Spleen (tissue), 11 donors: ENCODE data around the gene FRMD1. TPM values are rescaled to one million over a fixed set of nuclear protein-coding genes. Genes with fewer than 3 reads are reported as not detected.

ENCODE experiments used
- DNase-seq: peaks from one replicate; pipeline ENCODE4 v3.0.0-alpha.2; 2020
- H3K27ac ChIP-seq, 8 donors: fragments of 200-600 bp; sonication (generic) in 7 of 8; 1 replicate in 4 of 8; 2 replicates in 4 of 8; pipeline versions ENCODE4 v1.5.0 to v1.8.0; 2016 to 2021; ENCODE audit warnings: inconsistent platforms in 4 of 8, mild to moderate bottlenecking in 4 of 8, moderate library complexity in 1 of 8
- H3K27me3 ChIP-seq, 7 donors: fragments of 200-600 bp; sonication (generic) in 6 of 7; replicated peaks in 1 of 7; 1 replicate in 4 of 7; 2 replicates in 3 of 7; pipeline versions ENCODE4 v1.5.0 to v1.8.0; 2016 to 2021; ENCODE audit warnings: inconsistent platforms in 3 of 7, mild to moderate bottlenecking in 1 of 7
- H3K36me3 ChIP-seq, 6 donors: fragments of 200-600 bp; sonication (generic) in 5 of 6; 1 replicate in 4 of 6; 2 replicates in 2 of 6; pipeline versions ENCODE4 v1.5.0 to v1.8.0; 2016 to 2021; ENCODE audit warnings: inconsistent platforms in 2 of 6
- H3K4me1 ChIP-seq, 6 donors: fragments of 200-600 bp; sonication (generic) in 5 of 6; 1 replicate in 3 of 6; 2 replicates in 3 of 6; pipeline versions ENCODE4 v1.5.0 to v1.8.0; 2016 to 2021; ENCODE audit warnings: inconsistent platforms in 3 of 6
- H3K4me3 ChIP-seq, 8 donors: fragments of 200-600 bp; sonication (generic) in 7 of 8; 1 replicate in 4 of 8; 2 replicates in 4 of 8; pipeline versions ENCODE4 v1.5.0 to v1.8.0; 2016 to 2021; ENCODE audit warnings: inconsistent platforms in 4 of 8, mild to moderate bottlenecking in 4 of 8, moderate library complexity in 2 of 8
- H3K9me3 ChIP-seq, 8 donors: fragments of 200-600 bp; sonication (generic) in 7 of 8; 1 replicate in 4 of 8; 2 replicates in 4 of 8; pipeline versions ENCODE4 v1.5.0 to v1.8.0; 2016 to 2021; ENCODE audit warnings: inconsistent platforms in 4 of 8
- POLR2A ChIP-seq, 3 donors: fragments of 450-650 bp; IDR thresholded peaks; one replicate each; pipeline ENCODE4 v1.5.1; 2017; ENCODE audit warnings: antibody characterized with exemption in 3 of 3, mild to moderate bottlenecking in 1 of 3
- POLR2AphosphoS5 ChIP-seq, 3 donors: sonication (generic); formaldehyde crosslinking; IDR thresholded peaks; one replicate each; pipeline ENCODE4 v1.5.1; 2017; ENCODE audit warnings: antibody characterized with exemption in 3 of 3
- WGBS, 5 donors: extraction: QIAGEN DNeasy Blood & Tissue Kit in 3 of 5; methylation state at CpG; one replicate each; pipeline versions ENCODE4 v1.1.5 to v1.1.7; 2013 to 2018; 5-methylcytosine and 5-hydroxymethylcytosine counted together
- intact Hi-C: fragments of 100-400 bp; cut with DNase I; formaldehyde crosslinking; loops from one replicate; pipeline ENCODE4 v1.15.0; 2023; ENCODE audit warnings: low total_unique reads
- polyA plus RNA-seq, 3 donors: library from polyadenylated mRNA; stranded (reverse); fragments of 200-250 nt; gene quantifications; one replicate each; pipeline ENCODE4 v1.2.1, GENCODE V29; 2013
- total RNA-seq, 7 donors: library from RNA; depleted of rRNA in 3 of 7; stranded (reverse); fragments of >200 nt in 3 of 7; fragmentation: NEBNext Ultra II Directional in 4 of 7; extraction: Animal tissue kit (Norgen Biotek cat#: 25700) in 4 of 7; gene quantifications; one replicate each; pipeline versions ENCODE4 v1.1.0 to v1.2.1, GENCODE V29; 2016 to 2021
- TF ChIP-seq, protein P1 (sequence below), 11 experiments: fragments of 200-600 bp in 7 of 11; fragments of 450-650 bp in 4 of 11; sonication (generic) in 4 of 11; IDR thresholded peaks in 8 of 11; conservative IDR thresholded peaks in 3 of 11; 1 replicate in 7 of 11; 2 replicates in 4 of 11; pipeline versions ENCODE4 v1.4.0 to v1.8.0; 2016 to 2021; ENCODE audit warnings: antibody characterized with exemption in 11 of 11, inconsistent platforms in 4 of 11, mild to moderate bottlenecking in 1 of 11
- donor health status: healthy with polysubstance abuse.
- donor health status: DM: no; HTN: no; CAD: no; lungs with moderate emphysema.
- donor health status: DM: no; HTN: no; CAD: no.
- donor health status: Bipolar disorder and iron deficiency.
- donor health status: healthy.
- donor health status: DM: no; HTN: no; CAD: no.
- donor health status: DM: yes; HTN: yes; CAD: no.

FRMD1 gene
- total and polyA plus RNA-seq, 10 donors = 0.14 to 9.5 (median 1.5) TPM

DNA sequence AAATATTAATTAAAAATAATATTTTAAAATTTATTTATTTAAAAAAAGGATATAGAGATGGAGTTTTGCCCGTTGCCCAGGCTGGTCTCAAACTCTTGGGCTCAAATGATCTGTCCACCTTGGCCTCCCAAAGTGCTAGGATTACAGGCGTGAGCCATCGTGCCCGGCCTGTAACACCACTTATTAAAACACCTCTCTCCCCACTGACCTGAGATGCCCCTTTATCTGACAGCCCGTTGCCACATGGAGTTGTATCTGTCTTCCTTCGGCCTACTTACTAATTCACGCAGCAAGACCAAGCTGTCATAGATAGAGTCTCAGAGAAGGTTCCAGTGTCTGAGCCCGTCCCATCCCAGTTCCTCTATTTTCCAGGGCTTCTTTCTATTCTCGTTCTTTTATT lies 50.8 kb downstream of the FRMD1 start:
- H3K27ac ChIP-seq = no peak overlapping the region
- H3K4me3 ChIP-seq = no peak overlapping the region
- H3K9me3 ChIP-seq = no peaks in the 10 kb centered on the region
- H3K27me3 ChIP-seq = no peaks in the 10 kb centered on the region
- intact Hi-C loops = no loop called here
- DNase-seq = no peak
- 86 to 94% (median 91%) methylated on average over 9 of the region's 9 CpGs for WGBS, 5 donors
- peaks cover 0 to 18% (median 6%) of the 10 kb centered on the region in 6 donors for H3K4me1 ChIP-seq
- no peaks in the 10 kb centered on the region for H3K36me3 ChIP-seq
- TF ChIP-seq POLR2AphosphoS5 (IDR thresholded peaks at IDR 0.05) (no peak), POLR2A (IDR thresholded peaks at IDR 0.05) (no peak)
- TF ChIP-seq, protein P1, sequence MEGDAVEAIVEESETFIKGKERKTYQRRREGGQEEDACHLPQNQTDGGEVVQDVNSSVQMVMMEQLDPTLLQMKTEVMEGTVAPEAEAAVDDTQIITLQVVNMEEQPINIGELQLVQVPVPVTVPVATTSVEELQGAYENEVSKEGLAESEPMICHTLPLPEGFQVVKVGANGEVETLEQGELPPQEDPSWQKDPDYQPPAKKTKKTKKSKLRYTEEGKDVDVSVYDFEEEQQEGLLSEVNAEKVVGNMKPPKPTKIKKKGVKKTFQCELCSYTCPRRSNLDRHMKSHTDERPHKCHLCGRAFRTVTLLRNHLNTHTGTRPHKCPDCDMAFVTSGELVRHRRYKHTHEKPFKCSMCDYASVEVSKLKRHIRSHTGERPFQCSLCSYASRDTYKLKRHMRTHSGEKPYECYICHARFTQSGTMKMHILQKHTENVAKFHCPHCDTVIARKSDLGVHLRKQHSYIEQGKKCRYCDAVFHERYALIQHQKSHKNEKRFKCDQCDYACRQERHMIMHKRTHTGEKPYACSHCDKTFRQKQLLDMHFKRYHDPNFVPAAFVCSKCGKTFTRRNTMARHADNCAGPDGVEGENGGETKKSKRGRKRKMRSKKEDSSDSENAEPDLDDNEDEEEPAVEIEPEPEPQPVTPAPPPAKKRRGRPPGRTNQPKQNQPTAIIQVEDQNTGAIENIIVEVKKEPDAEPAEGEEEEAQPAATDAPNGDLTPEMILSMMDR (IDR thresholded peaks at IDR 0.05 in 8 of 11, conservative IDR thresholded peaks at IDR 0.05 in 3 of 11) = no peak

DNA sequence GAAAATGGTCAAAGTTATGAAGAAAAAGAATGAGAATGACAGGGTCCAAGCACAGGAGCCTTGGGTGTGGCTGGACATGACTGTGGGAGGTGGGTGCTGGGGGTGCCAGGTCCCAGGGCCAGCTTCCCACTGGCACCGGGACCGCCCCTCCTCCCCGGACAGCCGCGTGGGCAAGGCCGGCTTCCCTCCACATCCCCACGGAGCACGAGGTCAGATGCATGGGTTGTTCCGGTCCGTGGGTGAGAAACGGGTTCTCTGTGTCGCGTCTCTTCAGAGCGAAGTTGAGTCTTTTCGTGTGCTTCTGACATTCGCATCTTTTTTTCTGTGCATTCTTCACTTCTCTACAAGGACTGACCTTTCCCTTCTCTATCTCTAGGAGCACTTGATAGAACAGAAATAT lies 51.5 kb downstream of the FRMD1 start:
- intact Hi-C loops = no loop called here
- H3K4me1 ChIP-seq = peaks cover 0 to 18% (median 6%) of the 10 kb centered on the region in 6 donors
- H3K36me3 ChIP-seq = no peaks in the 10 kb centered on the region
- H3K4me3 ChIP-seq = no peak overlapping the region
- H3K27ac ChIP-seq = no peak overlapping the region
- 87 to 94% (median 93%) methylated on average over 16 of the region's 16 CpGs for WGBS, 5 donors
- H3K9me3 ChIP-seq = no peaks in the 10 kb centered on the region
- no peaks in the 10 kb centered on the region for H3K27me3 ChIP-seq
- no peak for TF ChIP-seq POLR2AphosphoS5 (IDR thresholded peaks at IDR 0.05)
- TF ChIP-seq, protein P1 (IDR thresholded peaks at IDR 0.05 in 8 of 11, conservative IDR thresholded peaks at IDR 0.05 in 3 of 11) = no peak
- TF ChIP-seq POLR2A (IDR thresholded peaks at IDR 0.05) = no peak
- DNase-seq = peak; percentile 67

DNA sequence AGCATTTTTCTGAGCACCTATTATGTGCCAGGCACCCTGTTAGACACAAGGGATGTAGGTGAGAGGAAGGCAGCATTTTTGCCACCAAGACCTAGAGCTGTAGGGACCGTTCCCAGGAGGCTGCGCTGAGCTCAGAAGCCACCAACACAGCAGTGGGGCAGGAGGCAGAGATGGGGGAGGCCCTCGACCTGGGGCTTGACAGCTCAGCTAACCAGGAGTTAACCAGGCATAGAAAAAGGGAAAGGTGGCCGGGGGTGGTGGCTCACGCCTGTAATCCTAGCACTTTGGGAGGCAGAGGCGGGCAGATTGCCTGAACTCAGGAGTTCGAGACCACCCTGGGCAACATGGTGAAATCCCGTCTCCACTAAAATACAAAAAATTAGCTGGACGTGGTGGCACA lies 52.1 kb downstream of the FRMD1 start:
- Histone ChIP-seq H3K27me3 (no peaks in the 10 kb centered on the region), H3K27ac (no peak overlapping the region), H3K9me3 (no peaks in the 10 kb centered on the region), H3K36me3 (no peaks in the 10 kb centered on the region), H3K4me3 (no peak overlapping the region), H3K4me1 (peaks cover 0 to 12% (median 1%) of the 10 kb centered on the region in 6 donors)
- intact Hi-C loops = no loop called here
- TF ChIP-seq POLR2AphosphoS5 (IDR thresholded peaks at IDR 0.05) = no peak
- TF ChIP-seq, protein P1 (IDR thresholded peaks at IDR 0.05 in 8 of 11, conservative IDR thresholded peaks at IDR 0.05 in 3 of 11) = no peak
- WGBS, 5 donors = 84 to 94% (median 91%) methylated on average over 9 of the region's 9 CpGs
- peak; percentile 42 for DNase-seq

DNA sequence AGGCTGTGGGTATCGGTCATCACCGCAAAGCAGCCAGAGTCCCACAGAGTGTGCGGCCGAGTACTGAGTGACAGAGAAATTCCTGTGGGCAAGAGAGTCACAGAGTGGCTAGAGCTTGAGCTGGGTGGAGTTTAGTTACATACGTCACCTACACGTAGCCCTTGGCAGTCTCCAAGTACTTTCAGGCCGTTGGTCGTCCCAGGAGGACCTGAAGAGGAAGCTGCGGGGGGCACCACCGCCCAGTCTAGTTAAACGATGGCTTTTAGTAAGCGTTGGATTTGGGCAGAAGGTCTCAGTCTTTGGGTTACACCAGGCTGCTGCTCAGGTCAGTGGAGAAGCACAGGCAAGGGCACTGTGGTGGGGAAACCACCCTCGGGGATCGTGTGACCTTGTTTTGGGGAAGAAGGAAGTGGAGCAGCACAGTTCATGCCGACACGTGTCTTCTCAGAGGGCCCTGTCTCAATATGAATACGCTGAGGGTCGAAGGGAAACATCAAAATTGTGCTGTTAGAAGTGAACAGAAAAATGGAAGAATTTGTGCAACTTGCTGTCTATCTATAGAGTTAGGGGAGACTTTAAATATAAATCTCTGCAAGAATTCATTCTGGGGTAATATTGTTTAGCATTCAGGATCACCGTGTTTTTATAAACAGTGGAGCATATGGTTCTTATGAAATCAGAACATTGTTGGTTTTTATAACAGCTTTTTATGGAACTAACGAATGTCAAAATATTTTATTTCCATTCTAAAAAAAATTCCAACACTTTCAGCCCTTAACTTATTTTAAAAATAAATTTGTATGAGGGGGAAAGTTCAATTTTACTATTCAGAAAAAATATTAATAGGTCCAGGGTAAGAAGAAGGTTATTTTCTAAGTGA lies 52.9 kb downstream of the FRMD1 start:
- Histone ChIP-seq H3K4me3 (no peak overlapping the region), H3K4me1 (peaks cover 0 to 7% (median 0%) of the 10 kb centered on the region in 6 donors), H3K36me3 (no peaks in the 10 kb centered on the region), H3K27me3 (no peaks in the 10 kb centered on the region), H3K27ac (no peak overlapping the region), H3K9me3 (no peaks in the 10 kb centered on the region)
- TF ChIP-seq, protein P1 (IDR thresholded peaks at IDR 0.05 in 8 of 11, conservative IDR thresholded peaks at IDR 0.05 in 3 of 11) = no peak
- TF ChIP-seq POLR2AphosphoS5 (IDR thresholded peaks at IDR 0.05) (no peak), POLR2A (IDR thresholded peaks at IDR 0.05) (no peak)
- intact Hi-C loops = no loop called here
- peak; percentile 51 for DNase-seq
- WGBS, 5 donors = 80 to 81% (median 81%) methylated on average over 20 of the region's 20 CpGs
